NT2/D1 (cell line): ENCODE results near the gene UNC93A.

Experiments
- DNase-seq: peaks from one replicate; pipeline ENCODE4 v3.0.0-alpha.2; 2011; ENCODE audit warnings: low read depth, low spot score
- H3K27me3 ChIP-seq: 2 replicates; pipeline ENCODE4 v1.6.0; 2011; ENCODE audit warnings: mild to moderate bottlenecking; ENCODE audit not compliant: insufficient read length, insufficient read depth
- H3K36me3 ChIP-seq: 2 replicates; pipeline ENCODE4 v1.6.1; 2011; ENCODE audit warnings: mild to moderate bottlenecking, low read length, mixed read lengths; ENCODE audit not compliant: insufficient read depth, insufficient read length
- H3K4me1 ChIP-seq: 2 replicates; pipeline ENCODE4 v1.5.1; 2011; ENCODE audit not compliant: insufficient read depth, insufficient read length
- H3K4me3 ChIP-seq: 2 replicates; pipeline ENCODE4 v1.5.1; 2011; ENCODE audit warnings: low read depth; ENCODE audit not compliant: insufficient read length
- H3K9ac ChIP-seq: 2 replicates; pipeline ENCODE4 v1.6.0; 2011; ENCODE audit warnings: low read depth; ENCODE audit not compliant: insufficient read length
- H3K9me3 ChIP-seq: 2 replicates; pipeline ENCODE4 v1.5.1; 2011; ENCODE audit warnings: mild to moderate bottlenecking, low read length; ENCODE audit not compliant: insufficient read depth
- SUZ12 ChIP-seq: IDR thresholded peaks from 2 replicates; pipeline ENCODE4 v1.6.1; 2011; ENCODE audit not compliant: insufficient read length, insufficient read depth; ENCODE audit errors: extremely low read depth
- YY1 ChIP-seq: IDR thresholded peaks from 2 replicates; pipeline ENCODE4 v1.6.1; 2011; ENCODE audit not compliant: insufficient read length, insufficient read depth
- ZNF274 ChIP-seq: IDR thresholded peaks from 2 replicates; pipeline ENCODE4 v1.6.1; 2011; ENCODE audit warnings: mild to moderate bottlenecking, low read depth, low read length

UNC93A gene

DNA sequence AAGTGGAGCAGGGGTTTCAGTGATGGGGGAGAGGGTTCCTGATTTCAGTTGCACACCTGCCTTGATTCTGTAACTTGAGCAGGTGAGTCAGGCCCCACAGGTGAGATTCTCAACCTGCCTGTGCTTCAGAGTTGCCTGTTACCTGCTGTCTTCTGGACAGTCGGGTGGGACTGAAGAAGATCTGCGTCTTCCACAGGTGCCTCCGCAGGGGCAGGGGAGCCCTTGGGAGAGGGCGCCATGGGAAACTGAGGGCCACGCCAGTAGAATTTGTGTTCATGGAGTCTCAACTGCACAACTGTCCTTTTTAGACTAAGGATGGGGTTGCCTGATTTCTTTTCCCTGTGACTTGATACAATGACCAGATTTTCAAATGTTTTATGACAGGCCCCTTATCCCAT lies 5.2 kb downstream of the UNC93A start:
- Histone ChIP-seq H3K27me3 (no peaks in the 10 kb centered on the region), H3K9me3 (no peaks in the 10 kb centered on the region)
- no peak for DNase-seq

DNA sequence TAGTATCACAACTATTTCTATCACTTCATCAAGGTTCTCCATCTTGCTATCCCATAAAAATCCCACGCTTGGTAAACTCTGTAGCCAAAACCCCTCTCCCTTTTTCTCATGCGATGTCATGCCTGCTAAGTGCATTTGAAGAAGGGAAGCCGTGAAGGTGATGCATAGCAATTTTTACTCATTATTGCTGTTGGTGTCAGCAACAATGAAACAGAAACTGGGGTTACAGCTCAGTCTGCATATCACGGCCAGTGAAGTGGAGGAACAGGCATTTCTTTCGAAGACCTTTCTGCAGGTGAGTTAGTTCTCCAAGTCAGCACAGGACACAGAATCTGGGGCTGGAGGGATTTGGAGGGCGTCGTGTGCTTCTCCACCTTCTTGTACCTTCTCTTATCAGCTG lies 5.8 kb downstream of the UNC93A start:
- H3K36me3 ChIP-seq = no peaks in the 10 kb centered on the region
- peaks cover 3% of the 10 kb centered on the region for H3K4me1 ChIP-seq
- no peak for TF ChIP-seq ZNF274
- TF ChIP-seq SUZ12 = no peak
- TF ChIP-seq YY1 = no peak
- no peaks in the 10 kb centered on the region for H3K27me3 ChIP-seq
- H3K9me3 ChIP-seq = no peaks in the 10 kb centered on the region
- H3K4me3 ChIP-seq = no peak overlapping the region
- DNase-seq = no peak
- H3K9ac ChIP-seq = no peak overlapping the region

More for the DNA sequence above, 5.2 kb downstream of the UNC93A start:
- Histone ChIP-seq H3K4me1 (peaks cover 3% of the 10 kb centered on the region), H3K4me3 (no peak overlapping the region), H3K36me3 (no peaks in the 10 kb centered on the region), H3K9ac (no peak overlapping the region)
- no peak for TF ChIP-seq YY1
- TF ChIP-seq ZNF274 = no peak
- TF ChIP-seq SUZ12 = no peak

DNA sequence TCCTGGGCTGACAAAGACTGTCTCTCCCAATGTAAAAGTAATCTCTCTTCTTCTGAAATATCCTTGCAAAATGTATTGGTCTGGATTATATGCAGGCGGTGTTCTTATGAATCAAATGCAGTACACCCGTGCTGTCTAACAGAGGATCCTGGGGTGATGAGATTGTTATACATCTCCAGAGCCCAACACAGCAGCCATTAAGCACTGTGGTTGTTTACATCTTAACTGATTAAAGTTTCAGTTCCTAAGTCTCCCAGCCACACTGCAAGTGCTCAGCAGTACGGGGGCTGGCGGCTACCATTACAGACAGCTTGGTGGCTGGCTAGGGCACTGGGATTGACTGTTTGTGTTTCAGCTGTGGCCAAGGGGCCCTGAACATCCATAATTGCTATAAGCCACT lies 7.0 kb downstream of the UNC93A start:
- DNase-seq = no peak

DNA sequence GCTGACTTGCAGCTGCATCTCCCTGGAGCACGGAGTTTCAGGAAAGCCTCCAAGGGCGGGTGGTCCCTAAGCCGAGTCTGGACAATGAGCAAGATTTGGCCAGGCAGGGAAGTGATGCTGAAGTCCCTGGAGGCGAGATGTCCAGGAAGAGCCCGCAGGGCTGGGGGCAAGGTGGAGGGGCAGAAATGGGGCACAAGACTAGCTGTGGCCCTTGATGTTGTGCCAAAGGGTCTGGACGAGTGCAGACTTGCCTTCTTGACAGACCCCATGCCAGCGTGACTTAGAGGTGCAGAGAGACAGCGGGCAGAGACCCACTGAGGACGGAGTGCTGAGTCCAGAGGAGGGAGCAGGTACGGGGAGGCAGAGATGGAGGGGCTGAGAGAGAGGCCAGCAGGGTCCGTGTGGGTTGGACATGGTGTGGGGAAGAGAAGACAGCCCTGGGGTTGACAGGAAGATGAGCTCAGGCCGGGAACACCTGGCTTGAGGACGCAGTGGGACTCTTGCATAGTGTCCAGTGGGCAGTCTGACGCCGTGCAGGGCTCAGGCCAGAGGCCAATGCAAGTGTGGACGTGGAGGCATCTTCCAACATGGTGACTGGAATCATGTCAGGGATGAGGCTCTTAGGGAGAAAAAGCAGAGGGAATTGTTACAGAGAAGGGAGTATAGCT lies 8.7 kb downstream of the UNC93A start:
- no peak for TF ChIP-seq YY1
- TF ChIP-seq SUZ12 = no peak
- TF ChIP-seq ZNF274 = no peak
- no peak for DNase-seq
- Histone ChIP-seq H3K9me3 (no peaks in the 10 kb centered on the region), H3K27me3 (no peaks in the 10 kb centered on the region), H3K4me1 (no peaks in the 10 kb centered on the region), H3K4me3 (no peak overlapping the region), H3K9ac (no peak overlapping the region), H3K36me3 (no peaks in the 10 kb centered on the region)

More for the DNA sequence above, 7.0 kb downstream of the UNC93A start:
- H3K9me3 ChIP-seq = no peaks in the 10 kb centered on the region
- no peaks in the 10 kb centered on the region for H3K4me1 ChIP-seq
- no peaks in the 10 kb centered on the region for H3K36me3 ChIP-seq
- H3K27me3 ChIP-seq = no peaks in the 10 kb centered on the region
- no peak overlapping the region for H3K4me3 ChIP-seq
- no peak overlapping the region for H3K9ac ChIP-seq
- TF ChIP-seq SUZ12 = no peak
- no peak for TF ChIP-seq YY1
- no peak for TF ChIP-seq ZNF274

DNA sequence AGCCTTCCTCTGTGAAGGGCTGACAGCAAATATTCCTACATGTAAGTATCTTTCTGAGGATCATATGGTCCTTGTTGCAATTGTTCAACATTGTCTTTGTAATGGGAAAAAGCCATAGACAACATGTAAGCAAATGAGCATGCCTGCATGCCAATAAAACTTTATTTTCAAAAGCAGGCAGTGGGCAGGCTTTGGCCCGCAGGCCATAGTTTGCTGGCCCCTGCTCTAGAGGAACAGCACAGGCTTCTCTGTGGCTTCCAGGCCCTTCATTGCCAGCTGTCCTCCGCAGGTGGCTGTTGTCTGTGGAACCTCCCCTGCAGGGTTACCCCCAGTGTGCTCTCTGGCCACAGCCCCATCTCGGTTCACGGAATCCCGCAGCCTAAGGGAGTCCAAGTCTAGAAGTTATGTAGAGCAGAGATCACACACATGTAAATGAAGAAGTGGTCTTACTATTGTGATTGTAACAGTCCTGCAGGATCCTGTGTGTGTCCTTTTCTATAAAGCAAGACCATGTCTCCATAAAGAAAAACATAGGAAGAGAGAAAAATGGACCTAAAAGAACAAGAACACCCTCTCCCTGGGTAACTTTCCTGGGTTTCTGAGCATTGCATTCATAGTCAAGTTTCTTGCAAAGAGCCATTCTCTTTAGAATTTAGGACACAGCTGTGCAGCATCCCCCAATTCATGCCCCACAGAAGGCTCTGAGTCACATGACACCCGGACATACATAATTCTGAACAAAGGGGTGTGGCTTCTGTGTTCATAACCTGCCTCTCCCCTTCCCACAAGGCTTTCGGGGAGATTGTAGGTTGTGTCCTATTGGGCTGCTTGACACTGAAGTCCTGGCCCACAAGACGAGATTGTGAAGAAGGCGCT lies 10.0 kb downstream of the UNC93A start:
- no peaks in the 10 kb centered on the region for H3K27me3 ChIP-seq
- TF ChIP-seq YY1 = no peak
- no peak for TF ChIP-seq ZNF274
- TF ChIP-seq SUZ12 = no peak
- peaks cover 5% of the 10 kb centered on the region for H3K4me1 ChIP-seq
- H3K9me3 ChIP-seq = no peaks in the 10 kb centered on the region
- no peak overlapping the region for H3K9ac ChIP-seq
- DNase-seq = no peak
- H3K36me3 ChIP-seq = no peaks in the 10 kb centered on the region
- H3K4me3 ChIP-seq = no peak overlapping the region

DNA sequence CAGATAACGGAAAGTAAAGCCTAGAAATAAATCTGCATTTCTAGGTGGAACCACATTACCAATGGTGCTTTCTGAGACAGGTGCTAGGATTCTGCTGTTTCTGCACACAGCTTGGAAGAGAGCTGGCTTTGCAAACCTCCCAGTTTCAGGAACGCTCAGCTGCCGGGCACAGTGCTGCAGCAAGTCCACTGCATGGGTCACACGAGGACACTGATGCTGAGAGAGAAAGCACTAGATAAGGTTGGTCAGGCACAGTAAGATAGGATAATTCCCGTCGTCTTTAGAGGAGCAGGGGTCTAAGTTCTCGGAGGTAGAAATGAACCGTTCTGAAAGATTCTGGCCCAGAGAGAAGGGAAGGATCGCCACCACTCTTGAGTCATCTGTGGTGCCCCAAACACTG lies 11.0 kb downstream of the UNC93A start:
- DNase-seq = no peak
- no peaks in the 10 kb centered on the region for H3K9me3 ChIP-seq
- H3K4me3 ChIP-seq = no peak overlapping the region
- H3K9ac ChIP-seq = no peak overlapping the region
- no peak for TF ChIP-seq ZNF274
- no peak for TF ChIP-seq YY1
- no peak for TF ChIP-seq SUZ12
- H3K27me3 ChIP-seq = no peaks in the 10 kb centered on the region
- H3K36me3 ChIP-seq = no peaks in the 10 kb centered on the region
- peaks cover 5% of the 10 kb centered on the region for H3K4me1 ChIP-seq

DNA sequence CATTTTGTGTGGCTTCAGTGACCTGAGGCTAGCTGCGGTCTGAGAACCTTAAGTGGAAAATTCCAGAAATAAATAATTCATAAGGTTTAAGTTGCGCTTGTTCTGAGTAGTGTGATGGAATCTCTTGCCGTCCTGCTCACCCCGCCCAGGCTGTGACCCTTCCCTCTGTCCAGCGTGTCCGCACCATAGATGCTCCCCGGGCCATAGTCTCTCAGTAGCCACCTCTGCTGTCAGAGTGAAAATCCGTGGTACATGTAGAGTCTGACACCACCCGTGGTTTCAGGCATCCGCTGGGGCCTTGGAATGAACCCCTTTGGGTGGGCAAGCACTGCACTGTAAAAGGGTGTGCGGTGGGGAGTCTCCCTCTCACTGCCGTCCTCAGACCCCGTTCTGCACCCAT lies 11.7 kb downstream of the UNC93A start:
- DNase-seq = no peak
- H3K4me3 ChIP-seq = no peak overlapping the region

More for the DNA sequence above, 11.7 kb downstream of the UNC93A start:
- Histone ChIP-seq H3K9me3 (0 out of 2 replicates have a peak, but pooled peaks cover 3% of the 10 kb centered on the region), H3K9ac (no peak overlapping the region), H3K27me3 (no peaks in the 10 kb centered on the region), H3K36me3 (no peaks in the 10 kb centered on the region), H3K4me1 (peaks cover 5% of the 10 kb centered on the region)
- TF ChIP-seq YY1 (no peak), SUZ12 (no peak), ZNF274 (no peak)
